NAMALWA (cell line): Measurements from ENCODE around the gene TNFAIP8.
A peak's percentile ranks its signal among the peaks of the same experiment; 100 is the strongest.

Experiments
- DNase-seq: peaks from one replicate; pipeline ENCODE4 v3.0.0-alpha.2; 2015; ENCODE audit warnings: low spot score

Gene TNFAIP8

DNA sequence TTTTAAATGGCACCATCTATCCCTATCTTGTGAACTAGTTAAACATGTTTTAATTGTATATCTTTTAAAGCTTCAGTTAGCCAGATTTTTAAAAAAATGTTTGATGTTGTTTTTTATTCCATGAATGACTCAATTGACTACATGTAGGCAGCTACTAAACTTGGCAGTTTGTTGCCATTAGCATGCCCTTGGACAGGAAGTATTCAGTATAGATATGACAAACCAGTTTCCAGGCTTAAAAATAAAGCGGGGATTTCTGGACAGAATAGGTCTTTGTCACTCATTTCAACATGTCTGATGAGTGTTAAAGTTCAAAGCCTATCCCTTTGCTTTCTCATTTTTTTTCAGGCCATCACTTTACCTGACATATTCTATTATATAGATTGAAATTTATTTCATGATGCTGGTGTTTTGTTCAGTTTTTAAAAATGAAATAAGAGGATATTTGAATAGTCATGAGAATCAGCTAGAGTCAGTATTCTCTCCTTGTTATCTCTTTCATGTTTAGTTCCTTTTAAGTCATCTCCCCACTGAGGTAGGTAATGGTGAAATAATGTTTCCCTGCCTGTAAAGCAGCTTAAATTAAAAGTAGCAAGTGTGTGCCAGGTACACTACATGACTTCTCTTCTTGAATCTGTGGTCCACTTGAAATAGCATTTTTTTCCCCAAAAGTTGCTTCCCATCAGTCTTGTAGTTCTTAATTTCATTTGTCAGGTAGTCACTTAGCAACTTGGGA, 11.9 kb downstream of the TNFAIP8 start:
- DNase-seq, result peak; percentile 44

DNA sequence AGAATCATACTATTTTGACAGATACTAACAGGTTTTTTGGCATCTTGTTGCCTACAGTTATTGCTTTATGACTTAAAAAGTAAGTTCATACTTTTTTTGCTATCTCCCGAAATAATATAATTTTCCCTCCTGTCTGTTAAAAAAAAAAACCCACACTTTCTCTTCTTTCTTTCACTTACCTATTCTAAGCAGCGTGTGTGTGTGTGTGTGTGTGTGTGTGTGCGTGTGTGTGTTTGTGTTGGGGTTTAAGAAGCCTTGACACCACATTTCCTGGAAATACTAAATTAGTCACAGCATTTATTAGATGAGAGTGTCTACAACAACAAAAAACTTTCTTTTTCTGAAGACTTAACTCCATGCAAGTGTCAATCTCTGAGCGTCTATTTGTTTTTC, 12.4 kb downstream of the TNFAIP8 start:
- no peak for DNase-seq

DNA sequence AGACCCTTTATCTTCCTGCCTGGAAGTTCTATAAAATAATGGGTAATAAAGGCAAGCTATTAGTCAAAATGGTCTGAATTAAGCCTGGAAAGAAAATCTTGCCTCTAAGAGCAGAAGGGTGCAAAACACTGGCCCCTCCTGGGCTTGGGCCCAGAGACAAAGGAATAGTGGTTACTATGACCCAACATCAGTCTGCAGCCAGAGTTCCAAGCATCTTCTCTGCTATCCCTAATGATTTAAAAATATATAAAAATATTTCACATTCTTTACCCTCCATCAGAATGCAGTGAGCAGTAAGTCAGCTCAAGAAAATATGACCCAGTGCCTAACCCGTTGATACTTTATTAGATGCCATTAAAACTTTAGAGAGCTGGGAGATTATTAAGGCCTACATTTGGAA, 14.7 kb downstream of the TNFAIP8 start:
- no peak for DNase-seq

DNA sequence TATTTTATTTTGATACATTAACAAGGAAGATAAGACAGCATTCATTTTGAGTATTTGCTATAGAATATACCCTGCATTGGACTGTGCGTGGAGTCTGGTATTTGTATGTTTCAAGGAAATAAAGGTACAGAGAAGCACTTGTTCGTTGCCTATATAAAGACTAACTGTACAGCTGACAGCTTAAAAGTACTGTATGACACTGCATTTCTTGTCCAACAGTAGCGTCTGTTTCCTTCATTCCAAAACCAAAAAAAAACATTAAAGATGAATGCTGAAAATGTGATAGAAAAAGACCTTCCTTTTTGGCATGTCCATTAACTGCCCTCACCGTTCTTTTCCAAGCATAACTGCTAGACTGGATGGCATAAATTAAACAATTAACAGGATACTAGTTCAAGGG, 15.3 kb downstream of the TNFAIP8 start:
- DNase-seq, result no peak

DNA sequence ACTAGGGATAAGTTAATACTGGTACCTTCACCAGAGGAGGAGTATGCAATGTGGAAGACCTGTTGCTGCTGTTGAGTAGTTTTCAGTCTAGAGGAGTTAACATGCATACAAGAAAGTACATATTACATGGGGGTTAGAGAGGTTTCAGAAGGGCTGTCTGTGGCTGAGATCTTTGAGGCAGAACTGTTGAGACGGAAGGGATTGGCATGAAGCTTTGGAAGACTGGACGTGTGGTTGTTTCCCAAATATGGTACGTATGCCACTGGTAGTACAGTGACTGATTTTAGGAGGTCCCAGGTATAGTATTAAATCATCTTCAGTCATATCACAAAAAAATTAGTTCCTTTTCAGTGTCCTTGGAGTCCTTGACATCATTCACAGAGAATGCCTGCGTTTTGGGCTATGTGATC, 17.6 kb downstream of the TNFAIP8 start:
- DNase-seq, result no peak

DNA sequence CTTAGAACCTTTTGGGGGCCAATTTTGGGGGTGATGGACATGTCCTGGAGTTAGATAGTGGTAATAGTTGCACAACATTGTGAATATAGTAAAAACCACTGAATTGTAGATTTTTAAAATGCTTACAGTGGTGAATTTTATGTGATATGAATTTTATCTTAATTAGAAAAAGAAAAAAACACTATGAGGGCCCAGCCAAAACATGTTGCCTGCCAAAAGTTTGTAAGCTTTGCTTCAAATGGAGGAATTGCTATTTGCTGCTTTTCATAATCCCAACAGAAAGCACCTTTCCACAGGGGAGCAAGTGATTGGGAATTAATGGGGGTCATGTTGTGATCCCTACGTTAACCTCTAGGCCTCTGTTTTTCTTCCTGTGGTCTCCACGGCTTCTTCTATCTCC, 19.1 kb downstream of the TNFAIP8 start:
- DNase-seq, result no peak

DNA sequence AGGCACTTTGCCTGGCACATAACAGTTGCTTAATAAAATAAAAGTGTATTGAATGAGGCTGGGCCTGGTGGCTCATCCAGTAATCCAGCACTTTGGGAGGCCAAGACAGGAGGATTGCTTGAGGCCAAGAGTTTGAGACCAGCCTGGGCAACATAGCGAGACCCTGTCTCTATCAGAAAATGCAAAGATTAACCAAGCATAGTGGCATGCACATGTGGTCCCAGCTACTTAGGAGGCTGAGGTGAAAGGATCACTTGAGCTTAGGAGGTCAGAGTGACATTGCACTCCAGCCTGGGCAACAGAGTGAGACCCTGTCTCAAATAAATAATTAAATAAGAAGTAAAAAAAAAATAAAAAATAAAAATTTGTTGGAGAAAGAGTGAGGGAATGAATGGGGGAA, 21.2 kb downstream of the TNFAIP8 start:
- DNase-seq, result no peak

DNA sequence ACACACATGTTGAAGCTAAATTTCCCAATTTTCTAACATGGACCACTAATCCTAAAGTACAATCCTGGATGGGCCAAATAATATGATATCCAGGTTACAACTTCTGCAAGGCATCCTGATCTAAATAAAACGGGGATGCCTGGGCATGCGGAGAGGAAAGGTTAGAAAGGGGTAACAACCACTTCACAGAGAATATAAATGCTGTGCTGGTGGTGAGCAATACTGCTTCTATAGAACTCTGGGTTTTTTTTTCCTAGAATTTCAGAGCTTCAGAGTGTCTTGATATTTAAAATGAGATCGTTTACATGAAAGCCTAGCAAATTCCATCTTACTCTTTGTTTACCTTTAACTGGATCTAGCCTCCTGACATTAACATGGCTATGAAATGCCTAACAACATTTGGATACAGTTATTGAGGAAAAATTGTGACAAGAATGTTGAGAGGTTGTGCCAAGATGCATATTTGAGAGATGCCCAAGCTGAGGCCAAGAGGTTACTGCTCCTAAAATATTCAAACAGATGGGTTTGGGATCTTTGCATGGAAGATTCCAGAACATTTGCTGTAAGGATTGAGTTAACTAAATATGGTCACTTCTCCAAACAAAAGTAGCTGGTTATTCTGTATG, 22.4 kb downstream of the TNFAIP8 start:
- no peak for DNase-seq

DNA sequence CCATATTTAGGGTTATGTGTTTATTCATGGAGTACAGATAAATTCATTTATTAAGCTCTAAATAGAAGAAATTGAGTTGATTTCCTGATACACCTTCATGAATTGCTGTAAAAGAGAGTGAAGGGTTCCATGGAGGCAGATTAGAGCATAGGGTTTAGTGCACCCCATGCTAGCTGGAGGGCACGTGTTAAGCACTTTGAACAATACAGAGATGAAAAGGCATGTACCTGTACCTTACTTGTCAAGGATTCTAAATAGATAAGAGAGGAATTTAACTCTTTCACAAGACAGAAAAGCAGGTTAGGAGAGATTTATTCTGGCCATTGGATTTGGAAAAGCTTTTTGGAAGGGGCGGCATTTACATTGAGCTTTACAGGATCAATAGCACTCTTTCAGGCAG, 23.3 kb downstream of the TNFAIP8 start:
- no peak for DNase-seq

DNA sequence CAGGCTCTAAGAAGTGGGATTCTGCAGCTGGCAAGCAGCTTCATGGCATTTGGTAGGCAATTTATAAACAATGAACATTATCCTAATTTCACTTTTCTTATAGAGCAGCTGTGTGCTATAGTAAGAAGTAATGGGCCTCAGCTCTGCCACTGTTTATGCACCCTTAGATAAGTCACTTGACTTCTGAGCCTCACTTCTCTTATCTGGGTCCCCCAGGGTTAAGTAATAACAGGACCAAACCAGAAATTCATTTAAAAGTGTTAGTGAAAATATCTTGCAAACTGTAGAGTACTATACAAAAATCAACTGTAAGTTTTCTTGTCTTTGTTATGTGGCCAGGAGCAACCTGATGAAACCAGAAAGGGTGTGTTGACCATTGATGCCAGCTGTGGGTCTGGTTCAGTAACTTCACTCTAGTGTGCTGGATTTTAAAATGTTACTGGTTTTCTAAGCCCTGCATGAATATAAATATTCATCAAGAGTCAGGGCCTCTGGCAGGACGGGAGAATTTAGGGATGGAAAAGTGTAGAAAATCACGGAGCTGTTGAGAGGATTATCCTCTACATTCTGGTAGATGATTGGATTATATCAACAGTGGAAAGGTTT, 24.2 kb downstream of the TNFAIP8 start:
- DNase-seq, result no peak

DNA sequence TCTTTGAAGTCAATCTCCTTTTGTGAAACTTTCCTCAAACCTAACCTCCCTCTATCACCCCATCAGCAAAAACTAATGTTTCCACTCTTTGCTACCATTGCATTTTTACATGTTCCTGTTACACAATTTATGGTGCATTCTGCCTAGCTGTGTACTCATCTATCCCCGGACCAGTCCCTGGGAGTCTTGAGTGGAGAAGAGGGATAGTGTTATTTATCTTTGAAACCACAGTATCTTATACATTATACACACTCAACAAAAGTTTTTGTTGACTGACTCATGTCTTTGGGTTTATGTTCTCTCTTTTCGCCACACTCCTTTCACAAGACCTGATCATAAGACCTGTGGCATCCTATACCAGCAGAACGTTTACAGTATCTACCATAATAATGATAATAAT, 26.4 kb downstream of the TNFAIP8 start:
- DNase-seq, result no peak

DNA sequence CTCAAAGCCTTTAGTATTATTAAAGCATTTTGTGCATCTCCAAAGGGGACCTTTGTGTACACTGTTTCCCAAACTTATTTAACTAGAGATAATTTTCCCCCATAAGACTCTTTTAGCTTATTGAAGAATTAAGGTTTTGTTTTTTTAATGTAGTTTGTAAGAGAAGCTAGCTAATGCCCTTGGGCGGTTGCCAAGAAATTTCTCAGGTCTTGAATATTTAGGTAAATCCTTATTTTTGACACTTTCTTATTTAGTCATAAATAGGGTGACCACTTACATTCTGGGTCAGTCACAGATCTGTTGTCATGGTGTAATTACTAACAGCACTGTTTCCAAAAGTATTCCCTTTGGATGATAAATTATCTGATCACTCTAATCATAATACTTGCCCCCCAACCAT, 27.2 kb downstream of the TNFAIP8 start:
- DNase-seq, result no peak

DNA sequence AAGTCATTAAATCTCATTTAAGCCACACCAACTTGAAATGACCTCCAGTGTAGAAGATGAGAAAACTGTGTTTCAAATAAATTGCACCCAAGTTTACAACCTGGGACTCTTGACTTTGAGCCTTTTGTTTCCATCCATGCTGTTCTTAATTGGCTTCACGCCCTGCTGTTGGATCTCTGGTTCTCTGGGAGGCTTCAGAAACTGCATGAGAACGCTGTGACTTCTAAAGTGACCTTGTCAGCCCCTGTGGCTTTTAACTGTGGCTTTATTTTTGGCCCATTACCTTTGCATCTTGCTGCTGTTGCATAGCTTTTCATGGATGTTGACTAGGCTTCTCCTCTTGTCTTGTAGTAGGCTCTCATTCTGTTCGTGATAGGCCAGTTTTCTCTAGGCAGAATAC, 29.3 kb downstream of the TNFAIP8 start:
- no peak for DNase-seq

DNA sequence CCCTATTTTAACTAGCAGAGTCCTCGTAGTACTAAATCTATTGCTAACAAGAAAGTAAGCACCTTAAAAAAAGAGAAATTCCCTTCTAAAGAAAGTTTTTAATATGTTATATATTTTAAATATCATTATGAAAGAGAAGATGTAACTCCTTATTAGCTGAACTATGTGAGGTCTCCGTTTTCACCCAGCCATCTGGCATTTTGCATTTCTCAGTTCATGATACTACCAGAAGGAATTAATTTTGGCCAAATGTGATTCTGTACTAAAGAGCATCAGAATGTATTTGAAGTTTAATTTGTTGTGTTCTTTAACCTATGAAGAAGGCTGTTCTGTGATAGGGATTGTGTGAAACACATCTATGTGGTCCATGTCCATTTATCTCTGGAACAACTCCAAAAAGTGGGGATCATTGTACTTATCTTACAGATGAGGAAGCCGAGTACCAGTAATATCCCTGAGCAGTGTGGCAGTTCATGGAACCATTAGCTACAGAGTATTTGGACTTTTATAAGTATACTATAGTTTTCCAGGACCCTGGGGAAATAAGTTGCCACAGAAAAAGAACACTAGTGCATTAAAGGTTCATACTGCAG, 29.8 kb downstream of the TNFAIP8 start:
- DNase-seq, result no peak

DNA sequence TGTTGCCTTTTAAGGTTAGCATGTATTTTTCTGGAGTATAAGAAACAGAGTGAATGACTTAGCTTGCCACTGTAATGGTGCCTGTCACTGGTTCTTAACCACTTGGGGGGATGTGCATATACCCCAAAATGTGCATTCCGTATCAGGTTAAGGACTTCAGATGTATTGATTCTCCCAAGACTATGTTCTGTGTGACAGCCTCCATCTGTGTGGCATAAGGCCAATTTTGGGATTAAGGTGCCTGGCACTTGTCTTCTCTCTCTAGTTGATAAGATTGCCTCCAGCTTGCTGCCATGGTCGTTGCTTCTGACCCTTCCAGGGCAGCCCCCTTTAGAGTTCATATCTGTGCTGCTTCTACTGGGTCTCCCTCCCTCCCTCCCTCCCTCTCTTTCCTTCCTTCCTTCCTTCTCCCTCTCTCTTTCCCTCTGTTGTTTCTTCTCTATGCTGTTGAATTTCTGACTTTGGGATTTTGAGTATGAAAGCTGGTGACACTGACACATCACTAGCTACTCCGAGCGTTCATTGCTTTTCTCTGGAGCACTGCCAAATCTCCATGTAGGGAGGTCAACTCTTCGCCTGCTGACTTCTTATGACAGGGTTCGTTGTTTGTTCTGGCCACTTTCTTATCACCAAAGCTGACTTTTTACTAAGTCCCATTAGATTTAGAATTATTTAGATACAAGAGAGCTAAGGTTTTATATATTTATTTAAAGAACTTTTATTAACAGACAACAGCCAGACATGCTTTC, 31.0 kb downstream of the TNFAIP8 start:
- no peak for DNase-seq

DNA sequence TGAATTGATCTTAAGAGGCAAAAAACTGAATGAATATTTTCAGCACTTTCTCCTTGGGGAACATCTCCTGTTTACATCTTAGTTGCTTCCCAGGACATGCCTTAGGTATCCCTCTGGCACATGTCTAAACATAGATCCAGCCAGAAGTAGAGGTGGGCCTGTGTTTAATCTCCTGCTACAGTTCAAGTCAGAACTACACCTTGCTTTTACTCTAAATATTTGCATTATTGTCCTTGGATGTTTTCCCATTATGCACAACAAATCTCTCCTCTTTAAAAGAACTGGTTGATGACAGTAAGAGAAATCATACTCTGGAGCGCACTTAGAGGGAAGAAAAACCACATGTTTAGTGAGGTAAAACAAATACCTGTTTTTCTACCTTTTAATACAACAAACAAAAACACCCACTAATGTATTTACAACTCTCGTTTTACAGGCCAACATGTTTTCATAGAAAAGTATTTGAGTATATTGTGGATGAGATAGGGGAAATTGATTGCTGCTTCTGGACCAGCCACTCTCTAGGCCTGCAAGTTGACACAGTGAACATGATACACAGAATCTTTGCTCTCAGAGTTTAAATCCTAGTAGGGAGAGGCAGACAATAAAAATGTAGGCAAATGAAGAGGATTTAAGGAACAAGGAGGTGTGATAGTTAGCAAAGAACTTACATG, 32.3 kb downstream of the TNFAIP8 start:
- no peak for DNase-seq

DNA sequence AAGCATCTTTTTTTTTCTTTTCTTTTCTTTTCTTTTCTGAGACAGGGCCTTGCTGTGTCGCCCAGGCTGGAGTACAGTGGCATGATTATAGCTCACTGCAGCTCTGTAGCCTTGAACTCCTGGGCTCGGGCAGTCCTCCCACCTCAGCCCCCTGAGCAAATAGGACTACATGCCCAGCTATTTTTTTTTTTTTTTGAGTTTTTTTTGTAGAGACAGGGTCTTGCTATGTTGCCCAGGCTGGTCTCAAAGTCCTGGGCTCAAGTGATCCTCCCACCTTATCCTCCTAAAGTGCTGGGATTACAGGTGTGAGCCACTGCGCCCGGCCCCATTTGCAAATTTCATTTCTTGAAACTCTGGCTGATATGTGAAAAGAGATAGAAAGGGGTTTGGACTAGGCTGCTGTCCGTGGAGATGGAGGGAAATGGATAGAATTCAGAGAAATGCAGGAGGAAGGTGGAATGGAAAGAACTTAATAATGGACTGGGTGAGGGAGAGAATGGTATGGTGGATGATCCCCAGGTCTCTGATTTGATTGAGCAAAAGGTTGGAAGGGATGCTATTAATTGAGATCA, 32.9 kb downstream of the TNFAIP8 start:
- DNase-seq, result no peak

DNA sequence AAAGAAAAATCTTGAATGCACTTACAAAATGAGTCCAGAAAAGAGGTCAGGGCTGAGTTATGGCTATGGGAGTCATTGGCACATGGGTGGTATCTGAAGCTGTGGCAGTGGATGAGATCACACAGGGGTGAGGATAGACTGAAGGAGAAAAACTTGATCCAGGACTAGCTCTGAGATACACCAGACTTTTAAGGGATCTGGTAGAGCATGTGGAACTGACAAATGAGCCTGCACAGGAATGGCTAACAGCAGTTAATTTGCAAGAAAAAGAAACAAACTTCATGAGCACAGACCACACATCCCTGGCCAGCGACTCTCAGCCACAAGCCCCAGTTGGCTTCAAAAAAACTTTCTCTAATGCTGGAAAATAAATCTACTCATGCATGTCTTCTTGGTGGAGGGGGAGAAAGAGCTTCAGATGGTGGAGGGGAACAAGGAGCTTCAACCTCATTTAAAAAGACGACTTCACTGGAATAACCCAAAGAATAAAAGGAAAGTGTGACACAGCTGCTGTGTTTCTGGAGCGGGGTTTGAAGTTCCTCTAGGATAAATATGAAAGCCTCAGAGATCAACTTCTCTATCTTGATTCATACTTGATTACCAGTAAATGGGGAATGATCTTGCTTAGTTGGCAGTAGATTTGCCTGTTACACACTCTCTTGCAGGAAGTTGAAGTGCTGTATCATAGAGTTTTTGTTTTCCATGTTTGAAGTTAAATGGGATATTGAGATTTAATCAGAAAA, 33.6 kb downstream of the TNFAIP8 start:
- no peak for DNase-seq

DNA sequence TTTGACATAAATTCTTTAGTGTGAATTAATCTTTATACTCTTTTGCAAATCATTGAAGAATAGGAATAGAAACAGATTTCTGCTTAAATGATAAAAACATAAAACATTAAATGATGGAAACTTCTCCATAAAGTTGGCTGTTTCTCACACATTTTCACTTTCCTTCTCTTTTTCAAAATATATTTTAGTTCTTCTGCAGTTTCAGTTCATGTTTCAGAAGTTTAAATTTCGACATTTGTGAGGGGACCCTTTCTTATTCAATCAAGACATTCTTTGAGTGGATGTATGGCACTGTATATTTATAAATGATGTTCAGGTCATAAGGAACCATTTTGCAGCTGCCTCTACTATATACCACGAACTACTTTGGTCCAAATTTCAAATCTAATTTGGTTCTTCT, 34.6 kb downstream of the TNFAIP8 start:
- no peak for DNase-seq

DNA sequence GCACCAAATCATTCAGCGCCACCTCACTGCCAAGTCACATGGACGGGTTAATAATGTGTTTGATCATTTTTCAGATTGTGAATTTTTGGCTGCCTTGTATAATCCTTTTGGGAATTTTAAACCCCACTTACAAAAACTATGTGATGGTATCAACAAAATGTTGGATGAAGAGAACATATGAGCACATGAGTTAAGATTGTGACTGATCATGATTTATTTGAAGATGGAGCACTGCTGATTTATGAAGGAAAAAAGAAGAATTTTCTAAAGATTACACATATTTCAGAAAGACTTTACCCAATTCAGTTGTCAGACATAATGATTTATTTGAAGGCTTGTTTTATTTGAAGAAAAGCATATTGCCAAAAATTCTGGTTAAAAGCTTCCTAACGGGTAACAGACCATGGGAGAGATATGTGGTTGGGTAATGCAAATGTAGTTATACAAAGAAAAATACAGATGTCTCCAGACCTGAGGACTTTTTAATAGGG, 37.4 kb downstream of the TNFAIP8 start:
- no peak for DNase-seq

DNA sequence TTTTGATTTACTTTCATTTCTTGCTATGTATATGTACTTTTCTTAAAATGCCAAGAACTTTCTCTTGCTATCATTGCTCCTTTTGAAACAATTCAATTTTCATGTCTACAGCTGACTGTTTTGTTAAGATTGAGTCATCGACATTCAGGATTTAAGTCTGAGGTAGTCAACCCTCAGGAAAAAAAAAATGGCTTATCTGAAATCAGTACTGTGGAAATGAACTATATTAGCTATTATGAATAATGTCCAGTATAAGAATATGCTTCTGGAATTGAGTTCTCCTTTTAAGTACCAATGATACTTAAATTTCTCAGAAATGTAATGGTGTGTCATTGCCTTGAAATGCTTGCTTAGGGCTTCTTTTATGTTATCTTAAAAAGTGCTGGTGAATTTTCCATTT, 37.9 kb downstream of the TNFAIP8 start:
- DNase-seq, result no peak
